HG02610 (cell line): ENCODE data around the gene FNDC8.
A peak's percentile ranks its signal among the peaks of the same experiment; 100 is the strongest.
"Not testable (repeated sequence)": the region's sequence is repeated elsewhere in the genome, so short reads cannot be mapped to it uniquely, and the experiment has no call there.

ENCODE experiments used
- ATAC-seq: cut with Tn5 transposase; IDR thresholded peaks from one replicate; pipeline ENCODE4 v1.9.1; 2021; ENCODE audit warnings: mild to moderate bottlenecking, moderate library complexity; ENCODE audit not compliant: unreplicated experiment

FNDC8 gene

GRCh38 chr17:35121315-35121714 is at the start of gene FNDC8:
Gene FNDC8, plus strand, starts transcription at chr17:35121615. Its CDS starts 79 bp downstream, at chr17:35121694.
- ATAC-seq = no peak

- no peak for ATAC-seq
Observed at GRCh38 chr17:35073183-35073790, 48.1 kb upstream of the FNDC8 start.

- no peak for ATAC-seq
Observed at GRCh38 chr17:35073991-35074627, 47.3 kb upstream of the FNDC8 start.

GRCh38 chr17:35074711-35075707 is 46.4 kb upstream of the FNDC8 start:
- ATAC-seq = no peak

GRCh38 chr17:35076874-35077273 is 44.5 kb upstream of the FNDC8 start:
- no peak for ATAC-seq

GRCh38 chr17:35079547-35080423 is 41.6 kb upstream of the FNDC8 start:
- no peak for ATAC-seq

- ATAC-seq = peak; percentile 59
Observed at GRCh38 chr17:35080536-35080935, 40.9 kb upstream of the FNDC8 start.

- ATAC-seq = no peak
Observed at GRCh38 chr17:35081638-35082037, 39.8 kb upstream of the FNDC8 start.

GRCh38 chr17:35082073-35082657 is 39.2 kb upstream of the FNDC8 start:
- no peak for ATAC-seq

GRCh38 chr17:35083071-35083470 is 38.3 kb upstream of the FNDC8 start:
- ATAC-seq = no peak

GRCh38 chr17:35084987-35085386 is 36.4 kb upstream of the FNDC8 start:
- ATAC-seq = no peak

- no peak for ATAC-seq
Observed at GRCh38 chr17:35086164-35086563, 35.3 kb upstream of the FNDC8 start.

GRCh38 chr17:35086931-35087573 is 34.4 kb upstream of the FNDC8 start:
- ATAC-seq = no peak

- no peak for ATAC-seq
Observed at GRCh38 chr17:35087731-35088355, 33.6 kb upstream of the FNDC8 start.

- no peak for ATAC-seq
Observed at GRCh38 chr17:35088356-35088880, 33.0 kb upstream of the FNDC8 start.

GRCh38 chr17:35088881-35089585 is 32.4 kb upstream of the FNDC8 start:
- ATAC-seq = peak; percentile 74

- peak; percentile 18 for ATAC-seq
Observed at GRCh38 chr17:35089586-35090296, 31.7 kb upstream of the FNDC8 start.

- ATAC-seq = not testable (repeated sequence)
Observed at GRCh38 chr17:35090707-35091106, 30.7 kb upstream of the FNDC8 start.
